HG02973 (cell line): ENCODE data around the gene TAS1R3.

Source experiments
- ATAC-seq: cut with Tn5 transposase; IDR thresholded peaks from one replicate; pipeline ENCODE4 v1.9.1; 2021; ENCODE audit warnings: moderate library complexity; ENCODE audit not compliant: unreplicated experiment

TAS1R3 gene

GRCh38 chr1:1331068-1331965 is at the start of gene TAS1R3:
Gene TAS1R3 (plus strand): TSS chr1:1331280. CDS start chr1:1331346, 66 bp downstream.
- no peak for ATAC-seq

- ATAC-seq = no peak
These were observed 49.4 kb upstream of the TAS1R3 start for GRCh38 chr1:1281533-1282321.

- no peak for ATAC-seq
These were observed 48.1 kb upstream of the TAS1R3 start for GRCh38 chr1:1282998-1283397.

- no peak for ATAC-seq
These were observed 47.3 kb upstream of the TAS1R3 start for GRCh38 chr1:1283821-1284220.

- ATAC-seq = no peak
These were observed 46.6 kb upstream of the TAS1R3 start for GRCh38 chr1:1284221-1285101.

GRCh38 chr1:1285102-1285571 is 45.9 kb upstream of the TAS1R3 start:
- ATAC-seq = no peak

GRCh38 chr1:1285611-1286311 is 45.3 kb upstream of the TAS1R3 start:
- ATAC-seq = no peak

GRCh38 chr1:1286313-1287261 is 44.5 kb upstream of the TAS1R3 start:
- no peak for ATAC-seq

GRCh38 chr1:1287288-1288110 is 43.6 kb upstream of the TAS1R3 start:
- no peak for ATAC-seq

- no peak for ATAC-seq
These were observed 40.8 kb upstream of the TAS1R3 start for GRCh38 chr1:1290238-1290731.

GRCh38 chr1:1291023-1291528 is 40.0 kb upstream of the TAS1R3 start:
- no peak for ATAC-seq

- ATAC-seq = no peak
These were observed 39.3 kb upstream of the TAS1R3 start for GRCh38 chr1:1291548-1292441.

GRCh38 chr1:1292442-1292779 is 38.7 kb upstream of the TAS1R3 start:
- ATAC-seq = no peak

GRCh38 chr1:1292851-1293250 is 38.2 kb upstream of the TAS1R3 start:
- no peak for ATAC-seq

GRCh38 chr1:1293263-1294249 is 37.5 kb upstream of the TAS1R3 start:
- no peak for ATAC-seq
